ENCODE measurements around the gene PALMD.

Gene PALMD

DNA sequence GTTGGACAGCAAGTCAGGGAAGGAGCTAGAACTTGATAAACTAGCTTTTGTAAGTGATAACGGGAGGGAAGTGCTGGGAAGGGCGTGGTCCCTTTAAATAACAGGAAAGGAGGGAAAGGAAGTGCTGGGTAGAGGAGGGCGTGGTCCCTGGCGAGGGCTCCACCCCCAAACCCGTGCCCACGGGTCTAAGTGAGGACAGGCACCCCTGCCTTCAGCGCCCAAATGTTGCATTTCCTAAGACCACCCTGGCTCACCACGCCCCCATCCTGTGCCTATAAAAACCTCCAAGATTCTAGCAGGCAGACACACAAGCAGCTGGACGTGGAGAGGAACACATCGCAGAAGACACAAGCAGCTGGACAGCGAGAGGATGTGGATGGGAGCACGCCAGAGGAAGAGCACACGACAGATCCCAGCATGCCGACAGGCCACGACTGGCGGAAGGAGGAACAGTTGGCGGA lies 58.5 kb downstream of the PALMD start:
- no peak for DNase-seq

DNA sequence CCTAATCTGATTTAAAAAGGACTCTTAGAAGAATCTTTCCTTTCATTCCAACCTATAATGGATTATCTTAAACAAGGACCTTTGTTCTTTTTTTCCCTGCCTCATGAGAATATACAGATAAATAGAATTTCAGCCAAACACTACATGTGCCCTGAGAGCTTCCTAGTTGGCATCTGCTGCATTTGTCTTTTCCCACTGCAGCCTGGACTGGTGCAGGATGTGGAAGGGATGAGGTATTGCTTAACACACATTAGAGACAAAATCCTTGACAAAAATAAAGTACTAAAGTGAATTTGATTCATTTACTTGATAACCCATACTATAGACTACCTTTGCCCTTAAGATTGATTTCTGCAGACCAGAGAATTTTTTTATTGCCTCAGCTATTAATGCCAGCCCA lies 59.5 kb downstream of the PALMD start:
- DNase-seq: no peak

DNA sequence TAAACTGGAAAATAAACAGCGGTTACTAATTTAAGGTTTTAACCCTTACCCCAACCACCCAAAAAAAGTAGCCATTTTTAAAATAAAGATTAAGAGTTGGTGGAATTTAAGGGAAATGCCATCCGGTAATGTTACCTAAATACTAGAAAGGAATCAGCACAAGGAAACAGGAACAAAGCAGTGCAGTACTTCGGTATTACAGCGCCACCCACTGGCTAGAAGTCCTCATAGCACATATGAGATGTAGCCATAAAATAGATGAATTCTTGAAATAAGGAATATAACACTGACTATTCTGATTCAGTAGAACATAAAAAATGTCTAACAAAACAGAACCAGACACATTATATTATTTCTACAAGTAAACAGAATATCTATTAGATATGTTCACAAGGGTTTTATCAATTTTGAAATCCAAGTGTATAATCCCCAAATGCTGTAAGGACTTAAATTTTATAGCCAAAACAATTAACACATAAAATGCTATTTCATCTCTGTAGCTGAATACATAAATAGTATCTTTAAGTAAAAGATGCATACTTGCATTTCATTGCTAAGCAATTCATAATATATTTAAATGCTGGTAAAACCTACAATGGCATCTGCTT lies 61.7 kb downstream of the PALMD start:
- peak; percentile 30 for DNase-seq

DNA sequence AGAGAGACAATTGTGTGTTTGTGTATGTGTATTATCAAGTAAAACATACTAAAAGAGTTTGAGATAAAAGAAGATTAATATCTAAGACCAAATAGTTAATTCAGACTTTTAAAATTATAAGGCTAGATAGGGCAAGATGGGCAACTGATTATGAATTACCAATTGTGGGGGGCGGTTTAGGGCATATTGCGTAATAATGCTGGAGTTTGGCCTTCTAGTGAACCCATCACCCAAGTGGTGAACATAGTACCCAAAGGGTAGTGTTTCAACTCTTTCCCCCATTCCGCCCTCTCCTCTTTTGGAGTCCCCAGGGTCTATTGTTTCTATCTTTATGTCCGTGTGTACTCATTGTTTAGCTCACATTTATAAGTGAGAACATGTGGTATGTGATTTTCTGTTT lies 65.1 kb downstream of the PALMD start:
- no peak for DNase-seq

DNA sequence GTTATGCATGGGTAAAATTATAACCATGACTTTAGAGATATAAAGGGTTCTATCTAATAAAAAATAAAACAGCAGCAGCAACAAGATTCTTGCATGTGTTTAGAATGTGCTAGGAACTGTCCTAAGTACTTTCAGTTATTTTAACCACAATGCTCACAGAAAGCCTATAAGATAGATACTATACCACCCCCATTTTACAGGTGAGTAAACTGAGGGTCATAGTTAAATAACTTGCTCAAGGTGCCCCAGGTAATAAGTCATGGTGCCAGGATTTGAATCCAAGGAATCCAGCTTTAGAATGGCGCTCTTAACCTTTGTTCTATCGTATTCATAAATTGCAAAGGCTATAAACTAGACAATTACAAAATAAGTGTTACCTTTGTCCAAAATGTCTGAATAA lies 67.1 kb downstream of the PALMD start:
- no peak for DNase-seq

DNA sequence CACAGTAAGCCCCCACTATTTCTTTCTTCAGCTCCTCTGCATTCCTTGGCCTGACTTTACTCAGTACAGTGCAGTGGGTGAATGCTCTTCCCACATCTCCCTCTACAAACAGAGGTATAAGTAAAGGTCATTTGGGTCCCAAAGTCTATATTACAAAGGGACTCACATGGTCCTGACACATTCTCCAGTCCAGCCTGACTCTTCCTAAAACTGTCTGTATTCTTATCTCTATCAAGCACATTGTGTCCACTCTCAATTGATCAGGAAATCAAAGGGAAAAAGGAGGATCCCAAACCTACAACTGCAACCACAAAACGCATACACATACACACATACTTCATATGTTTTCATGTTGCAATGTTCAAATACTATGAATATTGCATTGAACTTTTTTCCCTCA lies 71.1 kb downstream of the PALMD start:
- no peak for DNase-seq

DNA sequence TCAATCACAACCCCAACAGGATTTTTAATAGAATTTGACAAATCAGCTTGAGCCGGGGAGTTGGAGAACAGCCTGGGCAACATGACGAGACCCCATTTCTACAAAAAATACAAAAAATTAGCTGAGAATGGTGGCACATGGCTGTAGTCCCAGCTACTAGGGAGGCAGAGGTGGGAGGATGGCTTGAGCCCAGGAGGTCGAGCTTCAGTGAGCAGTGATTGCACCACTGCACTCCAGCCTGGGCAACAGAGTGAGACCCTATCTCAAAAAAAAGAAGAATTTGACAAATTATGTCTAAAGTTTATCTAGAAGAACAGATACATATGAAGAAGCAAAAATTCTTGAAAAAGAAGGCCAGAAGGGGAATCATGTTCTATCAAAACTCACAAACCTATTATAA lies 77.3 kb downstream of the PALMD start:
- no peak for DNase-seq

DNA sequence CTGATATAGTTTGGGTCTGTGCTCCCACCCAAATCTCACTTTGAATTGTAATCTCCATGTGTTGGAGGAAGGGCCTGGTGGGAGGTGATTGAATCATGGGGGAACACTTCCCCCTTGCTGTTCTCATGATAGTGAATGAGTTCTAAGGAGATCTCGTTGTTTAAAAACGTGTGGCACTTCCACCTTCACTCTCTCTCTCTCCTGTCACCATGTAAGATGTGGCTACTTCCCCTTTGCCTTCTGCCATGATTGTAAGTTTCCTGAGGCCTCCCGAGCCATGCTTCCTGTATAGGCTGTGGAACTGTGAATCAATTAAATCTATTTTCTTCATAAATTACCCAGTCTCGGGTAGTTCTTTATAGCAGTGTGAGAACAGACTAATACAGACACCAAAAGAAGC lies 80.1 kb downstream of the PALMD start:
- DNase-seq: no peak

DNA sequence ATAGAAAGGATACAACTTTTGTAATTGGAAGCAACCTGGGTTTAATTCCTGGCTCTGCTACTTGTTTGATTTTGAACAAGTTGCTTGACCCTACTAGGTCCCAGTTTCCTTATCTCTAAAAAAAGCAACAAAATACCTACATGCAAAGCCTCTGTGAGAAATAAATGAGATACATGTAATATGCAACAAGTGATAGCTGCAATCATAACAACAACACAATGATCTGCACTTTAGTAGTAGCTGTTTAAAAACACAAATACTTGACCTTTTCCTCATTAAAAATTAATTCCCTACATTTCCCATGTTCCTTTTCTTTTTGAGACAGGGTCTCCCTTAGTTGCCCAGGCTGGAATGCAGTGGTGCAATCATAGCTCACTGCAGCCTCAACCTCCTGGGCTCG lies 80.5 kb downstream of the PALMD start:
- DNase-seq: no peak

DNA sequence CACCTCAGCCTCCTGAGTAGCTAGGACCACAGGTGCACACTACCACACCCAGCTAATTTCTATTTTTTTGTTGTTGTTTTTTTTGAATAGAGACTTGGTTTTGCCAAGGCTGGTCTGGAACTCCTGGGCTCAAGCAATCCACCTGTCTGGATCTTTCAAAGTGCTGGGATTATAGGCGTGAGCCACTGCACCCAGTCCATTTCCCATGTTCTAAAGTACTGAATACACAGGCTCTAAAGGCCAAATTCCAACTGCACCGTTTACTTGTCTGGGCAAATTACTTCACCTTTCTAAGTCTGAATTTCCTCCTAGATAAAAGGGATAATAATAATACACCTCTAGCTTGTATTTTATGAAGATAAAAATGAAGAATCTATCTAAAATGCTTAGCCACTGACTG lies 80.9 kb downstream of the PALMD start:
- DNase-seq: no peak

DNA sequence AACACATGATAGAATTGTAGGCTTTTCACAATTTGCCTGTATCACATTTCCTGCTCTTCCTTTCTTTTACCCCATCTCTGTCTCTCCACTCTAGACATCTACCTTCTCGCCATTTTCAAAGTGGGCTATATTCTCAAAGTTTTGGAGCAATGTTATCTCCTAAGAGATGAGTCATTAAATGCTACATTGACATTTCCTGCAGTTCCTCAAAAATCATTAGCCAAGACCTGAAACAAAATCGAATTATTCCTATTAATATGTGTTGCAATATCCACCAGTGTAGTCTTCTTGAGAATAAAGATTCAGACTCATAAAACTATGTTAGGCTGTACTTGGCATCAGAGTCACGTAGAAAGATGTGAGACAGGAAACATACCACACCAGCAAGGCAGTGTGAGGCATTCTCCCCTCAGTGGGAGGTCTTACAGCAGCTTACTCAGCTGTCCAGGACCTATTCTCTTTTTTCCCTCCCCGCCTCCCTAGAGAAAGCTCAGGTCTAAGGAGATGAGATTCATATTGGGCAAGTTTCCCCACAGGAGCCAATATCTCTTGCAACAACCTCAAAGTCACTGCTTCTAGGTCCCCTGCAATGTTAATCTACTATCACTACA lies 81.8 kb downstream of the PALMD start:
- no peak for DNase-seq

DNA sequence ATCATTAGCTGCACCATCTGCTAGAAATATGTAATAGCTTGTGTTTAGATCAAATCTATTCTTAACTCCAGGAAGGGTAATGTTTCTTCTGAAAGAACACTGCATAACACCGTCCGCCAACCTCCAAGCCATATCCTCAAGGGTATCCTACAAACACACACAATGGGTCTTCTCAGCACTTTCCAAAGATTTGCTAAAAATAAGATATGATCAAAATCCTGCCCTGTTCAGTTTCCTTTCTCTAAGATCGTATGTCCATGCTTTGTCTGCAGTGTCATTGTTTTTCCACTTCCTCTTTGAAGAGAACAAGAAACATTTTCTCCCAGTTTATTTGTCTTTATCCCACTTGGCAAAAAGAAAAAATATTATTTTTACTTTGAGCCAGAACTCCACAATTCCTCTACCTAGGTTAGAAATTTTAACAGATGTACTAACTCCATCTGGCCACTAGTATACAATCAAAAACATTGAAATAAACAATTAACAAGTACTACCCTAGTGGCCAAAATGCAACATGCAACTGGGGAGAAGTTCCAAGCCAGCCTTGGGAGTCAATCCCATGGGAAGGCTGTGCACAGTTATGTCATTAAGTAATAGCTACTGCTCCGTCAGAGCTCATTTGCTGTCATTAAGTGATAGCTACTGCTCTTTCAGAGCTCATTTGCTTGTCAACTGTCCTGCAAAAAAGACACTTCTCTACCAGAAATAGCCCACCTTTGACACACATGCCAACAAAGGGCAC lies 82.8 kb downstream of the PALMD start:
- no peak for DNase-seq

DNA sequence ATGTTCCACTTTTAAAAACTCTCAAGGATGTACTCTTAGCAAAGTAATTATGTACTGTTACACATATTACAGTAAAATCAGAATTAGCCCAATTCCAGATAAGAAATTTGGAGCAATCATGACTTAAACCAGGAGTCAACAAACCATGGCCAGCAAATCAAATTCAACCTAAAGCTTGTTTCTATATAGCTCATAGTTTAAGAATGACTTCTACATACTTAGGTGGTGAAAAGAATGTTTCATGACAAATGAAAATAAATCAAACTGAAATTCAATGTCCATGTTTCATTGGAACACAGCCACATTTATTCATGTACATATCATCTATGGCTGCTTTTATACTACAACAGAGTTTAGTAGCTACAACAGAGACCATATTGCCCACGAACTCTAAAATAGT lies 85.5 kb downstream of the PALMD start:
- no peak for DNase-seq

DNA sequence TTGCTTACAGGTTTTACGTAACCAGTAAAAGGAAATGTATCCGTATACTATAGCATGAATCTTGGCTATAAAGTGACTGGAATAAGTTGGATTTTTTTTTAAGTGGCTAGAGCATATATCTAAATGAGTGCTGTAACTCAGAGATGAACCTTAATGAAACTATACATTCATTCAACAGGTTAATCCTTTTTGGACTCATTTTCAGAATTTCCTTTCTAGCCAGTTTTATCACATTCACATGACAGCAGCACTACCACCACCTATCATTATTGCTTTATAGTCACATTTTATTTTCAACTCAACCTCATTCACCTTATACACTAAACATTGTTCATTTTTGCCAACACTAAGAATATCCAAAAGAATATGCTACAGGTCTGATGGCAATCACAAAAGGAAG lies 89.9 kb downstream of the PALMD start:
- DNase-seq: no peak

DNA sequence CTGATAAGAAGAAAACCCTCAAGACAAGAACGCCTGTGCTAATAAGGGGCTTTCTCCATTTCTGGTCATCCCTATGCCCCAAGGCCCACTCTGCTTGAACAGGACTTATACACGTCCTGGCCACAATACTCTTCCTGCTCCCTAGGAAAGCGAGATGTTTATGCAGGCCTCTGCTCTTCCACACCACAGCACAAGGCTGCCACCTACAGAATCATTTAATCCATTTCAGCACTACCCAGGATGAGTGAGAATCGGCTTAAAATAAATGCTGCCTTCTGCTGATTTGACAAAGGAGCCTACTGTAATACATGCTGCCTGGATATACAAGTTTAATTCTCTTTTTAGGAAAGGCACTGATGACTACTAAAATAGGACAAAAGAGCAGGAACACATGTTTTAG lies 91.1 kb downstream of the PALMD start:
- peak; percentile 2 for DNase-seq

DNA sequence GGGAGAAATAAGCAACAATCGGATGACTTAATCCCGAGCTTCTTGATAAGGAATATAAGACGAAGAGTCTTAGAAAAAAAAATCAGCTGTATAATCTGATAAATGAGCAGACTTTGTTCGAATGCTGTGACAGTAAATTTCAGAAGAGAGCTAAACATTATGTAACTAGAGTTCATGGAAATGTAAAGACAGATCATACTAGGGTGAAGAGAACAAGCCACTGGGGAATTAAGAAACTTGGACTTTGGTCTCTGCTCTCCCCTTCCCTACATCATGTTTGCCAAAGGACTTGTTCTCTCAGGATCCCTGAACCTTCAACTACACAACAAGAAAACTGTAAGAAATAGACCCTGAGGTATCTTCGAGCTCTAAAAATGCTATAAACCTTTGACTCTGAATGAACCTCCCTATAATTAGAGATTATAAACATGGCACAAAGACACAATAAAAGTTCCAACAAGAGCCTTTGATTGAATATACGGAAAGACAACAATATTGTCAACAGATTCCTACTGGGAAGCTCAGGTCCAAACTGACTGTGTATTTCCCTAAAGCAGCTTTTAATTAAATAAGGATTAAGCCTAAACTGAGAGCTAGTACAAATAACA lies 93.0 kb downstream of the PALMD start:
- no peak for DNase-seq

DNA sequence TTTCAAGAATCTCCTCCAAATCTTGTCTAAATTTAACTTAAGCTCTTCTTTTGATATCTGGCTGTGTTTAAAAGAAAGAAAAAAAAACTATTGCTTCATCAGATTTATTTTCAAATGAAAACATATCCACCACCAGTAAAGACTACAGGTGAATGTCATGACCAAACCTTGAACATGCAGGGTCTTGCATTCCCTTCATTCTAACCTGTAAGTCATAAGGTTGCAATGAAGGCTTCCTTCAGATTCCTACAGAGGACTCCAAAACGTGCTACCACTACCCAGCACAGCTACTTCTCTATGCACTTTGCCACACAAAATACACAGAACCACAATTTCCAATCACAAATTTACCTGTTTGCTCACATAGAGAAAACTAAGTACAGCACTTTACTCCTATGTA lies 94.2 kb downstream of the PALMD start:
- no peak for DNase-seq
